Dermis microvascular lymphatic vessel endothelial cell (primary cell): ENCODE measurements around the gene TJP1. TPM values are rescaled to one million over a fixed set of nuclear protein-coding genes. Genes with fewer than 3 reads are reported as not detected.
"Not testable (repeated sequence)": the region's sequence is repeated elsewhere in the genome, so short reads cannot be mapped to it uniquely, and the experiment has no call there.

Source experiments
- DNase-seq, 2 donors: peaks; one replicate each; pipeline versions ENCODE4 v3.0.0 to v3.0.0-alpha.2; 2010; ENCODE audit warnings: low read depth in 2 of 2
- total RNA-seq: library from RNA; depleted of rRNA; stranded (reverse); fragments of >200 nt; gene quantifications from 2 replicates; pipeline ENCODE4 v1.2.1, GENCODE V29; 2014

TJP1 gene
- total RNA-seq, 1 donor from 2014 or later, result 78.8 TPM

DNA sequence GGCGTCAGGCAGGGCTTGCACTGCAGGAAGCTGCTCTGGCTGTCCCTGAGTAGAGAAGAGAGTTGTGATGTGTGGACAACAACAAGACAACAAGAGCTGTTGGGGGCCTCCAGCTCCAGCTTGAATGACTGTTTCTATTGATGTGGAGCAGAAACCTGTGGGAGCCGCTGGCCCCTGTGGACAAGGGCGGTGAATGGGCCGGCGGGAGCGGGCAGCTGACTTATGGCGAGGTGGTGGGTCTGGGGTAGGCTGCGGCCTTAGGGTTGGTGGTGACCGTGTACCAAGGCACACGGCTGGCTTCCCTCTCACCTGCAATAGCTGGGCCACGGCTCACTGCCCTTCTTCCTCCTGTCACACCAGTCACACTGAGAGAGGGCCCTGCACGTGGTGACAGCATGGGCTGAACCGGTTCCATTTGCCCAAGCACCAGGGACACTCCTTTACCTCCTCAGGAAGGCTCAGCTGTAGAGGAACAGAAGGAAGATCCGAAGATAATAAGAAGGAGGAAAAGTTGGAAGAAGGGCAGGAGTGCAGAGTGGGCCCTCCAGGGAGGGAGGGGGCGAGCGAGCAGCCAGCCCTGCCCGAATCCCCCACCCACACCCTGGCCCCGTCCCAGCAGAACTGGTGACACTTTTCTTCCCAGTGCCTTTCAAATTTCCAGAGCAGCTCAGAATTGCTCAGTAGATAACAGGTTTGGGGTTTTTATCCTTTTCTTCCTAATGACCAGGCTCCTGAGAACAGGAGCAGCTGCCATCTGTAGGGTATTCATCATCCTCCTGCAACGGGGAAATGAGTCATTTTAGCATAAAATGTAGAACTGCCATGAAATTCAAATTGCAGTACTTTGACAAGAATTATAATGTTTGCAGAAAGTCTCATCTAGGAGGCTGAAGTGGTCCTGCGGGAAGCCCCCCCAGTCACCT is 136.9 kb downstream of the TJP1 start:
- peak in 1 of 2 donors; percentile 61 for DNase-seq

GRCh38 chr15:29682781-29683180 is 139.5 kb downstream of the TJP1 start:
- peak in 1 of 2 donors; percentile 33 for DNase-seq

DNA sequence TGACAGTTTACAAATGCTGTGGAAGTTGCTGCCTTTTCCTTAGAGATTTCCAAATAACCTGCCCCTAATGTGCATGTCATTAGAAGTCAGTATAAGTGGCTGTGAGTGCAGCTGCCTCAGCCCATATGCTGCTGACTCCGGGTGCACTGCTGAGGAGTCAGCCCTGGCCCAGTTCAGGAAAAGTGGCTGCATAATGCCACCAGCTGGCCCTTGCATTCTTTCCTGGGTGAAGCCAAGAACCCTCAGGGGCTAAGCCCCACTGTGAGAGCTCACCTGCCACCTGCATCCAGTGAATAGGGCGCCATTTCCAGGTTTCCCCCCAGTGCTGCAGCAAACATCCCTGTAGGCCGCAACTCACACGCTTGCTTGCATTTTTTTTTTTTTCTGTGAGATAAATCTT is 139.9 kb downstream of the TJP1 start:
- no peak for DNase-seq

GRCh38 chr15:29681946-29682345 is 140.3 kb downstream of the TJP1 start:
- no peak for DNase-seq

DNA sequence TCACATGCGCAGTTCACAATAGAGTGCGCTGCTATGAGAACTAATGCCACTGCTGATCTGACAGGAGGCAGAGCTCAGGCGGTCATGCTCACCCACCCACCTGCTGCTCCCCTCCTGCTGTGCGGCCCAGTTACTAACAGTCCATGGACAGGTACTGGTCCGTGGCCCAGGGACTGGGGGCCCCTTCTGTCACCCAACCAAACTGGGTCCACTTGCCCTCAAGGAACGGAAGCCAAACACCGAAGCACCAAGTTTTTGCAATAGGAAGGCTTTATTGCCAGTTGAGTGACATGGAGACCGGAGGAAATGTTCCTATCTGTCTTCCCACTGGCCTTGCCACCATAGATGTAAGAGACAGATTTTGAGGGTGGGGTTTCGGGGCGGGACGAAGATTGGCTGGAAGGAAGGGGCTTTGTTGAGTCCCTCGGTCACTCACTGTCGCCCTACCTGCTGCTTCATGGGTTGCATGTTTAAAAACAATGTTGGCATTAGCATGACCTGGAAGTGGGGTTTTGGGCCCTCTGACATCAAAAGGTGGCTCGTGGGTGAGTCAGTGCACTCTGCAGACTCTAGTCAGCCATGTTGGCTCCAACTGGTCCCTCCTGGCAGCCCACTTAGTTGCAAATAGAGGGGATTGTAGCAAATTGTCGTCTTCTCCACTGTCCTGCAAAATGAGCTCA is 141.0 kb downstream of the TJP1 start:
- DNase-seq, result no peak

- DNase-seq, result peak in 1 of 2 donors; percentile 39
Observed at GRCh38 chr15:29680465-29681165, 141.7 kb downstream of the TJP1 start.

DNA sequence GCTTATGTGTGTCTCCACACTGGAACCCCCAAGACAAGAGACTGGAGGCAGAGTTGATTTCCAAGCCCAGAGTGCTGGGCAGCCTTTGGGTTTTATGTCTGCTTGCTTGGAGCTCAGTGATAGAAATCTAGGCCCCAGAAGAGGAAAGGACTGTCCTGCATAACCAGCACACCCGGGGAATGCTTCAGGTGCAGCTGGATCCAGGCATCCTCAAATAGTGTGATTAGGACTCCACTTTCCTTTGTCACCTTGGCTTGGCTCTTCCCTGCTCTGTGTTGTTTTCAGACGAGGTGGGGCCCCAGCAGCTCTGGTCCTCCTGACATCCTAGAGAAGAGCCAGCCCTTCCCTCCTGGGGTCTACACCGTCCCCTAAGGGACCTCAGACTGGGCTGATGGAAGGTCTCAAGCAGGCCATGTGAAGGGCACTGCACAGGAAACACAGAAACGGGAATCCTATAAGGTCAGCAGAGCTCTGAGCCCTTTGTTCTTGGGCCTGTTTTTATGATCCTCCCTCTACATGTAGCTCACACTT is 143.7 kb downstream of the TJP1 start:
- no peak for DNase-seq

DNA sequence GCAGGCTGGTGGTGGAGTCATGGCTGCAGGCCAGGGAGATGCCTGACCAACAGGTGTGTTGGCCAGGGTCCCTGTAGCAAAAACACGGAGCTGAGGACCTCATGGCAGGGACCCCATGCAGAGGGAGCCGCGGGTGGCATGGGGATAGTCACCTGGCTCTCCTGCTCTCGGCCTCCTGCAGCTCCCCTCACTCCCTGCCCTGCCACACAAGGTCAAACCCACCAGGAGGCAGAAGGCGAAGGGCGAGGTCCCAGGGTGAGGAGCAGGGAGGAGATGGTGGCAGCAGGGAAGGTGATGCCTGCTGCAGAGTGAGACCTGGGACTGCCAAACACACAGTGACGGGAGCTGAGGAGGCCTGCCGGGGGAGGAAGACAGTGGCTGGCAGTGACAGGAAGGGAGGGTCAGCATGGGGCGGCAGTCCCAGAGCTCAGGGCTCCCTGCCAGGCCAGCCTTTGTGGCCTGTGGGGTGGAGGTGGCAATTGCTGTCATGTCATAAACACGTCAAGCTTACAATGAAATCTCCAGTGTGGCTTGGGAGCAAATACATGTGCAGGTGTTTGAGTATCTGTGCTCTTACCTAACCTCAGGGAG is 144.3 kb downstream of the TJP1 start:
- DNase-seq, result no peak

- DNase-seq, result no peak
Observed at GRCh38 chr15:29677455-29677854, 144.8 kb downstream of the TJP1 start.

DNA sequence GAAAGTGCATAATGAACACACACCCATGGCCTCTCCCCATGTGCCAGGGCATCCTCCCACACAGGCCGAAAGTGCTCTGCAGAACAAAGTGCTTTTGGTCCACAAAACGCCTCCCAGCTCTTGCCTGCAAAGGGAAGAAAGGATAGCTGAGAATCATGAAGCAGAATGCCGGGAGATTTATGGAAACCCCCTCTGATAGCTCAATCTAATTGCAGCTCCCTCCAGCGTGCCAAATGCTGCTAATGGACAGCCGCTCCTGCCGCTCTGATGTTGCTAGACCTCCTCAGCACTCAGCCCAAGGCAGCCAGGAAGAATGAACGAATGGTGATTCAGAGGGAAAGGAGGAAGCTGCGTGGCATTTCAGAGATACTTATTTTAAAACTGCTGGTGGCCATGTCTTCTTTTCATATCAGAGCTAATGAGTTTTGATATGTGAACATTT is 145.3 kb downstream of the TJP1 start:
- peak in 1 of 2 donors; percentile 61 for DNase-seq

DNA sequence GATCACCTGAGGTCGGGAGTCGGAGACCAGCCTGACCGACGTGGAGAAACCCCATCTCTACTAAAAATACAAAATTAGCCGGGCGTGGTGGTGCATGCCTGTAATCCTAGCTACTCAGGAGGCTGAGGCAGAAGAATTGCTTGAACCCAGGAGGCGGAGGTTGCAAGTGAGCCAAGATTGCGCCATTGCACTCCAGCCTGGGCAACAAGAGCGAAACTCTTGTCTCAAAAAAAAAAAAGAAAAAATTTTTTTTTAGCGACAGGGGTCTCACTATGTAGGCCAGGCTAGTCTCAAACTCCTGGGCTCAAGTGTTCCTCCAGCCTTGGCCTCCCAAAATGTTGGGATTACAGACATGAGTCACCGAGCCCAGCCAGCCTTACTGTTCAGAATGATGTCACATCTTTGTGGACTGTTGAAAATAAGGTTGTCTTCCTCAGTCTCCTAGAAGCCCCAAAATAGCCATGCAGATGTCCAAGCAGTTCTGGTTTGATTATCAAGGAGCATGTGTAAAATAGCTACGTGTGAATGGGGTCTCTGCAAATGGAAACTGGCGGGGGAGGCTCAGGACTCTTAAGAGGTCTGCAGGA is 145.8 kb downstream of the TJP1 start:
- not testable (repeated sequence) for DNase-seq

- no peak for DNase-seq
Observed at GRCh38 chr15:29675791-29676301, 146.4 kb downstream of the TJP1 start.

- DNase-seq, result peak in 1 of 2 donors; percentile 57
Observed at GRCh38 chr15:29674661-29675533, 147.4 kb downstream of the TJP1 start.

DNA sequence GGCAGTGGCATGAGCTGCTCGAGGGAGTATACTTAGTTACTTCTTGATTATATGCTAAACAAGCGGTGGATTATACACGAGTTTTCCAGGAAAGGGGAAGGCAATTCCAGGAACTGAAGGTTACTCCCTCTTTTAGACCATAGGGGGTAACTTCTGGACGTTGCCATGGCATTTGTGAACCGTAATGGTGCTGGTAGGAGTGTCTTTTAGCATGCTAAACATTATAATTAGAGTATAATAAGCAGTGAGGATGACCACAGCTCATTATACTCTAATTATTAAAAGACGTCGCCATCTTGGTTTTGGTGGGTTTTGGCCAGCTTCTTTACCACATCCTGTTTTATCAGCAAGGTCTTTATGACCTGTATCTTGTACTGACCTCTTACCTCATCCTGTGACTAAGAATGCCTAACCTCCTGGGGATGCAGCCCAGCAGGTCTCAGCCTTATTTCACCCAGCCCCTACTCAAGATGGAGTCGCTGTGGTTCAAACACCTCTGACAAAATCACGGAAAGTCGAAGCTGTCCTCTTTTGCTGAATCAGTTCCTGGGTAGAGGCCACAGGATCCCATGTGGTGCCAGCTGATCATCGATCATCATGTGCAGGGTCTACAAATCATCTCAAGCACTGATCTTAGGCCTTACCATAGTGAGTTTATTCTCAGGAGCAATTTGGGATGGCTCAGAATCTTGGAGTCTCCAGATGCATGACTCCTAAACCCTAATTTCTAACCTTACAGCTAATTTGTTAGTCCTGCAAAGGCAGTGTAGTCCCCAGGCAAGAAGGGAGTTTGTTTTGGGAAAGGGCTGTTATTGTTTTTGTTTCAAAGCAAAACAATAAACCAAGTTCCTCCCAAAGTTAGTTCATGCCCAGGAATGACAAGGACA is 149.1 kb downstream of the TJP1 start:
- DNase-seq, result no peak

DNA sequence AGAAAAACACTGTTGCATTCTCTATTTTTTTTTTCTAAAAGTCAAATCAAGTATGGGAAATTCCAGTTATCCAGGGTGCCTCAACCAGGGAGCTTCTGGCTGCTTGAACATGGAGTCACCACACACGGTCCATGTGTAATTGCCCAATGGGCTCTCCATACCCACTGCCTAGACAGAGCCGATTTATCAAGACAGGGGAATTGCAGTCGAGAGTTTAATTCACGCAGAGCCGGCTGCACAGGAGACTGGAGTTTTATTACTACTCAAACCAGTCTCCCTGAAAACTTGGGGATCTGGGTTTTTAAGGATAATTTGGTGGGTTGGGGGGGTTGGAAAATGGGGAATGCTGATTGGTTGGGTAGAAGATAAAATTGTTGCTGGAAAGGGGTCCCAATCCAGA is 149.8 kb downstream of the TJP1 start:
- DNase-seq, result no peak

DNA sequence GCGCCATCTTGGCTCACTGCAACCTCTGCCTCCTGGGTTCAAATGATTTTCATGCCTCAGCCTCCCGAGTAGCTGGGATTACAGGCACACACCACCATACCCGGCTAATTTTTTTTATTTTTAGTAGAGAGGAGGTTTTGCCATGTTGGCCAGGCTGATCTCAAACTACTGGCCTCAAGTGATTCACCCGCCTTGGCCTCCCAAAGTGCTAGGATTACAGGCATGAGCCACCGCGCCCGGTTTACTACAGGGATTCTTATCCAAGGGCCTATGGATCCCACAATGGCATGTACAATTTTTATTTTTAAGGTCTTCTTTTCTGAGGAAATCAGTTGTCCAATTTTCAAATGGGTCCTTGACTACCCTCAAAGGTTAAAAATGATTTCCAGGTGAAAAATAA is 150.2 kb downstream of the TJP1 start:
- not testable (repeated sequence) for DNase-seq

- peak in 1 of 2 donors; percentile 58 for DNase-seq
Observed at GRCh38 chr15:29670998-29671981, 151.0 kb downstream of the TJP1 start.
